GM18502 (cell line): Measurements from ENCODE around the gene HSPA9.

Experiments
- ATAC-seq: cut with Tn5 transposase; IDR thresholded peaks from one replicate; pipeline ENCODE4 v1.9.1; 2021; ENCODE audit warnings: mild to moderate bottlenecking; ENCODE audit not compliant: unreplicated experiment, poor library complexity

Gene HSPA9

DNA sequence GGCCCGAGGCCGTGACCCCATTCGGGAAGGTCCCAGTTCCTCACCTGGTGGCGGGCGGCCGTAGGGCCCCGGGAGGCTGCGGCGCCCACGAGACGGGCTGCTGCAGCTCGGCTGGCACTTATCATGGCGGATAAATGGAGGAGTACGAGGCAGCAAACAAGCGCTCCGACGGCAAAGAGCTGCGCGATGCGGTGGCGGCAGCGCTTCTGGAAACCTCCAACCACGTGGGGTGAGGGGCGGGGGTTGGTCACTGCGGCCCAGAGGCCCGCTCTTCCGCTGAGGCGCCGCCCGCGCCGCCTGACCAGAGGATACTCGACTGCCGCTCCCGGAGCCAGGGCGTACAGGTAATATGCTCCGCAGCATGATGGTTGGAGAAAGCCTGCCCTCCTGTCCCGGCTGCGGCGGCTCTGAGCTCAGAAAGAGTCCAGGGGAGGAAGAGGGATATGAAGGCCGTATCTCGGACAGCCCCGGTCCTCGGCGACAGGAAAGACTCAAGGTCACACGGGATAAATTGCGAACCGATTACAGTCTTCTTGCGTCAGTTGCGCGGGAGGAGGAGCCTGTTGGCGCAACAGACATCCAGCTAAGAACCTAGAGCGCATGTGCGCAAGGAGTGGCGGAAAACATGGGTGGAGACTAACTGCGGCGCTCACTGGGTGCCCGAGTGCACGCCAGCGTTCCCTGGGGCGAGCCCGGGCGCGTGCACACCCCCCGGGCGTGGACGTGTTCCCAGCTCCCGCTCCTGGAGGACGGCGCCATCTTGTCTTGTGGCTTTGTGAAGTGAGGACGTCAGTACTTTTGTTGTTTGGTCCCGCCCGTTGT is at the start of gene HSPA9:
TSS of gene HSPA9 (minus strand) at position 208 of the 822 bp plus-strand sequence. CDS start at position 125, 83 bp downstream.
- ATAC-seq, result peak; percentile 84

DNA sequence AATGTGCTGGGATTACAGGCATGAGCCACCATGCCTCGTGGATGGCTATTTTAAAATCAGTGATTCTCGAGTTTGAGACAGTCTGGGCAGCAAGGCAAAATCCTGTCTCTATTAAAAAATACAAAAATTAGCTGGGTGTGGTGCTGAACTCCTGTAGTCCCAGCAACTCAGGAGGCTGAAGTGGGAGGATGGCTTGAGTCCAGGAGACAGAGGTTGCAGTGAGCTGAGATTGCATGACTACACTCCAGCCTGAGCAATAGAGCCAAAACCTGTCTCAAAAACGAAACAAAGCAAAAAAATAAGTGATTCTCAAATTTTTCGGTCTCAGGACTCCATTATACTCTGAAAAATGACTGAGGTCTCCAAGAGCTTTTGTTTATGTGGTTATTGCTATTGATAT is 47.9 kb upstream of the HSPA9 start:
- ATAC-seq, result no peak

DNA sequence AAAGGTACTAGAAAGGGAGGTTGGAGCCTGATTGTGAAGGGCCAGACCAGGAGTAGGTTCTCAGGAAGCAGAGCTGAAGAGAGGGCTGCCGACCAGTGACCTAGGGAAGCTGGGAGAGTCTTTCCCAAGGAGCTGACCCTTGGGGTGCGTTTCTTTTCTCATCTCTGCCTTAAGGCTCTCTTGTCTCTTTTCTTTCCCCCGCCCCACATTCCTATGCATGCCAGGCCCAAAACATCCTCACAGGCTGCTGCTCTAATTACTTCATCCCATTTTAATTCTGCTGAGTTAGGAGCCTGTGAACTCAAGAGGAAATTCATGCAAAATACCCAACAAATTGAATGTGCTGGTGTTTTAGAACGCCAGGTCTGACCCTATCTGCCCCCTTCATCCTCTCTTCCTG is 46.9 kb upstream of the HSPA9 start:
- no peak for ATAC-seq

DNA sequence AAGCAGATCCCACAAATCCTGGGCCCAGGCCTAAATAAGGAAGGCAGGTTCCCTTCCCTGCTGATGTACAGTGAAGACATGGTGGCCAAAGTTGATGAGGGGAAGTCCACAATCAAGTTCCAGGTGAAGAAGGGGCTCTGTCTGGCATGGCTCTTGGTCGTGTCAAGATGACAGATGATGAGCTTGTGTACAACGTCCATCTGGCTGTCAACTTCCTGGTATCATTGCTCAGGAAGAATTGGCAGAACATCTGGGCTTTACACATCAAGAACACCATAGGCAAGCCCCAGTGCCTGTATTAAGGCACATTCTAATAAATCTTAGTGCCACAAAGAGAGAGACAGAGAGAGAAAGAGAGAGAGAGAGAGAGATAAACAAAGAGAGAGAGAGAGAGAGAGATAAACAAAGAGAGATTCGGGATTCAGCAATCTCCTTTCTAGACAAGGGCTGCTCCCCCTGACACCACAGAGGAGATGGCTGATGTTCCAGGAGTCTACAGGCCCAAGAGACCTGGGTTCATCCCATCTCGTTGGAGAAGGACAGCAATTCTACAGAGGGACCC is 45.5 kb upstream of the HSPA9 start:
- no peak for ATAC-seq

DNA sequence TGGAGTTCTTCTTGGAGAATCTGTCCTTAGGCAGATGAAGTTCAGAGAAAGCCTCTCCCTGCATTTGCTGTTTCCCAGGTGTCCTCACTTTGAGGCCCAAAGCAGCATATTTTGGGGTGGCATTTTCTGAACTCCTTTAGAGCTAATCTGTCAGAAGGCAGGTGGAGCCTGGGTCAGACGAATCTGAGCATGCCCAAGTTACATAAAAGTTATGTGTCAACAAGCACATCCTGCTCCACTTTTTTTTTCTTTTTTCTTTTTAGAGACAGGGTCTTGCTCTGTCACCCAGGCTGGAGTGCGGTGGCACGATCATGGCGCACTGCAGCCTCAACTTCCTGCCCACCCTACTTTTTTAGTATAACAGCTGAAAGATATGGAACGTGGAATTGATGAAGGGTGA is 41.3 kb upstream of the HSPA9 start:
- no peak for ATAC-seq

DNA sequence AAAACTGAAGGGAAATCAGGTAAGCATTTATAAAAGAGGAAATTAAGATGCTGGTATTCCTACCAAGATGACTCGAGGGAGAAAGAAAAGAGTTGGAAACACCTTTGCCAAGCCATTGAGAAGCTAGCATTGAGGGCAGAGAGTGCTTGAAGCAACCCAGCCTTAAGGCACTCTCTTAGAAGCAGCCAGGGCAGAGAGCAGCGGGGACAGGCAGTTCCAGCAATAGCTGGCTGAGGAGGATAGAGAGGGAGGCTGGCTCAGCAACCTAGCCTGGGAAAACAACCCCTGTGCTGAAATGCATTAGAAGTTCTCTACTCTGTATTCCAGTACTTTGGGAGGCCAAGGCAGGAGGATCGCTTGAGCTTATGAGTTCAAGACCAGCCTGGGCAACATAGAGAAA is 40.3 kb upstream of the HSPA9 start:
- no peak for ATAC-seq

DNA sequence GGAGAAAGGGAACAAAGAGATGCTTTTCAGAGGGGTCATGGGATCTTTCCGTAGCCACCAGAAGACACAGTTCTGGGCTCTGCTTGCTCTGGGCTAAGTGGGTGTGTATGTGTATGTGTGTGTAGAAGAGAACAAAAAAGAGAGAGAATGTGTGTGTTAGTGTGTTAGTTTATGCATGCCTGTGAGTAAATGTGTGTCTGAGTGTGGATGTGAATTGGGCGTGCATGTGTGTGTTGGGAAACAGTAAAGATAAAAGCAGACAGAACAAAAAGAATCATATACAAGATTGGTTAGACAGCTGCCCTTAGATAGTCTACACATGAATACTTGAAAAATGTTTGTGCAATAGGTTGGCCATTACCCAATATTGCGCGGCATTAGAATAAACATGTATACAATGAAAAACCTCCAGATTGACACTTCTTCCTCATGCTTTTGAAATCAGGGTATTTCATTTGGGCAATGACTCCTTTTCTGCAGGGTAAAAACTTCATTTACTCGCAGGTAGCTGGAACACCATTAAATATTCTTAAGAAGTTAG is 36.5 kb upstream of the HSPA9 start:
- no peak for ATAC-seq

DNA sequence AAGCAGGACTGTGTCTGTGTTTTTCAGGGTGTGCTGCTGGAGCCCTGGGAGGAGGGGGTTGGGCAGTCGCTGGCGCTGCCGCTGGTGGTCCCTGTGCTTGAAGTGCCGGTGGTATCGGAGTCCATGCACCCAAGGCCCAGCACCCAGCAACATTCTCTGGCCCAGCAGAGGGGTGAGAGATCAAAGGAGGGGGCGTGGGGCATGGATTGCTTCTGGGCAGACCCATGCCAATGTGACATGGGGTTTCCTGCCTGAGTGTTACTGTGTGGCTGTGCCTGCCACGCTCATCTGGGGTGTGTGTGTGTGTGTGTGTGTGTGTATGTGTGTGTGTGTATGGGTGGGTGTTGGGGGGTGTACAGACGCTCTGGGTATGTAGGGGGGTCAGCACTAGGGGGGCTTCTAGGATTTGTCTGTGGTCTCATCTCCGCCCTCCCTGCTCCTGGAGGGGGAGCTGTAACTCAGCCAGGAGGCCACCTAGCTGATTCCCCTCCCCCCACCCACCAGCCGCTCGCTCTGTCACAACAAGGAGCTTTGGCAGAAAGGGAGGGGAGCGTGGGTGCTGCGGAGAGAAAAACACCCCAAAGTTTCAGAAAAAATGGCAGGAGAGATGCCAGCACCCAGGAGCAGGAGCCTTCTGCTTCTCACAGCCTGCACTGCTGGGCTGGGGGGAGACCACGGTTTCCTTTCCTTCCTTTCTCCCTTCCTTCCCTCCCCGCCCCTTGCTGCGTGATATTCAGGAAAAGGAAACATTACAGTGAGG is 35.9 kb upstream of the HSPA9 start:
- ATAC-seq, result no peak

DNA sequence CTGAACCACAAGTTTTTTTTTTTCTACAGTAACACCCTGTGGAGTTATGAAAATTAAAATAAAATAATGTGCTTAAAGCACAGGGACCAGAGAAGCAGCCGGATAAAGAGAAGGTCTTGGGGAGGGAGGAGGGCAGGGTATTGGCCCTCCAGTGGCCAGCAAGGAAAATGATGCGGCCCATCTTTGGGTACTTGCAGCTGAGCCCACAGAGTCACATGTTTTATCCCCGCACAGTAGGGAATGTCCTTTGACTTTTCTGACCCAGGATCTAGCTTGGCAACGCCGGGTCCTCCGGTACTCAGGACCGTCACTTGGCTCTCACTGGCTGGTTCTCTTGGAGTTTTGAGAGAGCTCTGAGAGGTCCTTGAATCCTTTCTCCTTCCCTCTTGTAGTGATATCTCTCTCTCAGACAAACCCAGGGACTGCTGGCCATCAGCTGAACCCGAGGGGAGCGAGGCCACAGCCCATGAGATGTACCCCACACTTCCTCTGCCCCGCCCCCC is 35.3 kb upstream of the HSPA9 start:
- ATAC-seq, result no peak

DNA sequence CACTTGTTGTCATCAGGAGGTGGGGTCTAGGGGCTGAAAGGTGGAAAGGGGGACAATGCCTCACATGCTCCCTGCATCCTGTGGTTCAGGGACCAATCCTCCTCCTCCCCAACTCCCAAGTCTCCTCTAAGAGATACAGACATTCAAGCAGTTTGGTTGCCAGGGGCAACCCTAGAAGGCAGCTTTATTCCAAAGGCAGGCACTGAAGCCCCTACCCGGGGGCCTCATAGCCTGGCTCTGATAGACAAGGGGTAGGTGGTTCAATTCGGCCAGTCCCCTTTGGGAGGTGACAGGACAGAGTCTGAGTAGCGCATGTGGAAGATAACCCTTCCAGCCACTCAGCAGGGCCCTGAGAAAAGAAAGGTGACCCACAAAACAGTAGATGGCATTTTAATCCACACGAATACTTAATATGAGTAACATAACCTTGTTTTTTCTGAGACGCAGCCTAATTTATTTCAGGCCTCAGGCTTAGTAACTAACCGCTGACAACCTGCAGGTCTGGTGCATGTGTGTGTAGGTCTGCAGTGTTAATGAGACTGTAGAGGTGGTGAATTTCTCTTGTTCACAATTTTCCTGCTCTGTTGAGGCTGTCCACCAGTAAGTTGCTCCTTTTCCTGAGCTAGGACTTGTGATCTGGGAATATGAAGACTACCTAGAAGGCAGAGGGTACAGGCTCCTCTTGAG is 31.3 kb upstream of the HSPA9 start:
- ATAC-seq, result no peak

DNA sequence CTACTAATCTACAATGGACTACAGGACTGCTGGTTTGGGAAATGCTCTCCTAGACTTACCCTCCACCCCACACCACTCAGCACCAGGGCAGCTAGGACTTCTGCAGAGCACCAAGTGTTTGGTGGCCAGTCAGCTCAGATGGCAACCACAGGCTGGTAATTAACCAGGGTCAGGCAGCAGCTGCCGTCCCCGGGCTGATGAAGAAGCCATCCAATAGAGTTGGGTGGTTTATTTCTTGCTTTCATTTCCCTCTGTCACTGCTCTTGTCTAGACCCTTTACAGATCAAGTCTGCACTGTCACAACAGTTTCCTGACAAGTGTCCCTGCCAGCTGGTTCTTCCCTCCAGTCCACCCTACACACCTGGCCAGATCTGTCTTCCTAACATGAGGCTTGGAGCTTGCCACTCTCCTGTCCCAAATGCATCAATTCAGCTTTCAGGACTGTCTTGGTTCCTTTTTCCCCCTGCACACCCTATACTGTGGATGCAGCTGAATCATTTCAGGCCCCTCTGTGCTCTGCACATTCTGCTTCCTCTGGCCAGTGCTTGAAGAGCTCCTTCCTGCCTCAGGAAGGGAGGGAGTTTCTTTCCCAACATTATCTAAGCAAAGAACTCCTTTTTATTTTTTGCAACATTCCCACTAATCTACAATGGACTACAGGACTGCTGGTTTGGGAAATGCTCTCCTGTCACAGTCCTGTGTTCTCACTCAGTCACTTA is 30.2 kb upstream of the HSPA9 start:
- peak; percentile 66 for ATAC-seq

DNA sequence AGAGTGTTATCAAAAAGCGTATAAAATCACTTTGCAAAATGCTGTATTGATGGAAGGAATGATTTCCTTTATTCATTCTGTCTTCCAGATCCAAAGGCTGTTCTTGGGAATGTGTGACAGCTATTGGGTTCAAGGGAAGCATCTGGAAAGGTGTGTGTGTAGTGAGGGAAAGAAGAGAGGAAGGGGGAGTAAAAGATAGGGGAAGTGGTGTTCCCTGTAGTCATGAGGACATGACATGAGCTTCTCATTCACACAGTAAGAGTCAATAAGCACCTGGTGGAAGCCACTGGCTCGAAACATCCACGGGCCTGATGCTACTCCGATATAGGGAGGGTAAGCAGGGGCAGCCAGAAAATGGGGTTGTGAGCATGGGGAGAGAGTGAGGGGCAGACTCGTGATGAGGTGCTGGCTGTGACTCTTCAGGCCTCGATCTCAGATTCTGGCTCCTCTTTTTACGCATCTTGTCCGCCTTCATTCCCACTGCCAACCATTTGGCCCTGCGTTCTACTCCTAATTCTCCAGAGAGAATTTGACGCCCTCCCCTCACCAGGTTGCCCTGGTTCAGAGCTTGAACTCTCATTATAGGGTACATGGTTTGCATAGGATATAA is 29.1 kb upstream of the HSPA9 start:
- ATAC-seq, result no peak

DNA sequence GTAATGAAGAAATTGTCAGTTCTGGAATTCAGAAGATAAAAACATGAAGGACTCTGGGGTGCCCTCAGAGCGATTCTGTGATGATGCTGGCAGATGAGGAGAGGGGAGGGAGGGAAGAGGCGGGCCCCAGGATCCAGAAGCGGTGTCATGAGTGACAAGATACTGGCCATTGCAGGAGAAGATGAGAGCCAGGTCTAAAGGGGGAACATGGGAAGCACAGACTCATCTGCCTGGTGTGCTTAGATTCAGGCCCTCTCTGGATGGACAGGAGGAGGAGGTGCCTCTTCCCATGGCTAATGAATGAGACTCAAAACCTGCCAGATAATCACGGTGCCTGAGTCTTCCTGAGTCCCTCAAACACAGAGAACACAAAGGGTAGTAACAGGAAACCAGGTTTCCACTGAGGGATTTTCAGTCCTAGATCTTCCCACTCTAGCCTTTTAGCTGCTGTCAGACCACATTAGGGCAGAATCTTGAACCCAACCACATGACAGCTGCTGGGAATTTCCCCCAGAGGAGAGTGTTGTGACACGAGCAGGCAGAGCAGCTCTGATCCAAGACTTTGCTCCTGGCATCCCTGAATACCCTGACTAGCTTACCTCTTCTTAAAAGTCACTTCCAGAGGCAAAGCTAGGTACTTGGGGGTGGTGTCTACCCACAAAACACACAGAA is 28.2 kb upstream of the HSPA9 start:
- peak; percentile 71 for ATAC-seq

DNA sequence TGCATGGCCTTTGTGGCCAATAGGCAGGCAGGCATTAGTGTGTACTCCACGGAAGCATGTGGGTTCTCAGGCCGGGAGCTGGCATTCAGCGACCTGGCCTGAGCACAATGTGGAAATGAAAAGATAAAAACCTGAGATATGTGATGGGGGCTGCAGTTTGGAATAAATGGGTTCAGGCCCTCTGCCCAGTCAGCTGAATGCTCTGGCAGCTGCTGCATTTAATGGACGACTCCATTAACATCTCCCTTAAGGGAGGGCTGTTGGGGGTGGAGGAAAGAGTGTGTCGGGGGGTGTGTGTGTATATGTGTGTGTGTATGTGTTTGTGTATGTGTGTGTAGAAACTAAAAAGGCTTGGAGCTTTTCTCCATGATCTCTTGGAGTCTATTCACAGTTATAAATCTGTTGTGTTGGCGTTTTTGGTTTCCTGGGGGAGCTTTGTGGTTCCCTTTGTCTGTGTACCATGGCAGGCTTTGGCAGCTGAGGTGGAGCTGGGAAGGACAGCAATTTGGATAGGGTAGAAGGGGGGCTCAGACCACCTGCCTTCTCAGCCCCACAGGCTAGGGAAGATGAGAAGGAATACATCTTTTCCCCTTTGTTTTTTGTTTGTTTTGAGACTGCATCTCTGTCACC is 27.3 kb upstream of the HSPA9 start:
- ATAC-seq, result no peak

DNA sequence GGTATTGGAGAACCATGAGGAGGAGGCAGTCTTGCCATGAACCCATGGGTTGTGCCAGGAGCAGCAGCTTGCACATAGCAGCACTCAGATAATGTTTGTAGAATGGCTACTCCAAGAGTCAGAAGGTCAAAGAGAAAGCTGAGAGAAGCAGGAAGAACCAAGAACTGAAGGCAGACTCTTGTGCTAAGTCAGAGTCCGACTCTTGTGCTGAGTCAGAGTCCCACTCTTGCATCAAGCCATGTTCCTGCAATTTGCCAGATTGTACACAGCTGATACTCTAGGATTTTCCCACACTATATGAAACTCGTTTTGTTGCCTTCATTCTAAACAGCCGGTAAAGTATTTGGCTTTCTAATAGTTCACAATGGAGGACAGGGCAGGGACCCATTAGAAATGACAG is 26.2 kb upstream of the HSPA9 start:
- no peak for ATAC-seq

DNA sequence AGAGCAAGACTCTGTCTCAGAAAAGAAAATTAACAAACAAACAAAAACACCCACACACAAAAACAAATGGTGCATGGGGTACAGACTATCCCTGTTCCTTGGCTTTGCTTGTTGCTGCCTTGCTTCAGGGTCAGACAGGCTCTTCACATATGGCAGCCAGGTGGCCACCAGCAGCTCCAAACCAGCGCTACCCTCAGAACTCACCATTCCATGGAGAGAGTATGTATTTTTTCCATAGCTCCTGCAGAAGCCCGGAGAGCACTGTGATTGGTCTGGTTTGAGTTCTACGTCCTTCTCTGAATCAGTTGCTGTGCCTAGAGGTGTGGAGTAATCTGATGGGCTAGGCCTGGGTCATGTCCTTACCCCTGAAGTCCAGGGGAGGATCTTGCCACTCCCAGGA is 25.2 kb upstream of the HSPA9 start:
- ATAC-seq, result no peak

DNA sequence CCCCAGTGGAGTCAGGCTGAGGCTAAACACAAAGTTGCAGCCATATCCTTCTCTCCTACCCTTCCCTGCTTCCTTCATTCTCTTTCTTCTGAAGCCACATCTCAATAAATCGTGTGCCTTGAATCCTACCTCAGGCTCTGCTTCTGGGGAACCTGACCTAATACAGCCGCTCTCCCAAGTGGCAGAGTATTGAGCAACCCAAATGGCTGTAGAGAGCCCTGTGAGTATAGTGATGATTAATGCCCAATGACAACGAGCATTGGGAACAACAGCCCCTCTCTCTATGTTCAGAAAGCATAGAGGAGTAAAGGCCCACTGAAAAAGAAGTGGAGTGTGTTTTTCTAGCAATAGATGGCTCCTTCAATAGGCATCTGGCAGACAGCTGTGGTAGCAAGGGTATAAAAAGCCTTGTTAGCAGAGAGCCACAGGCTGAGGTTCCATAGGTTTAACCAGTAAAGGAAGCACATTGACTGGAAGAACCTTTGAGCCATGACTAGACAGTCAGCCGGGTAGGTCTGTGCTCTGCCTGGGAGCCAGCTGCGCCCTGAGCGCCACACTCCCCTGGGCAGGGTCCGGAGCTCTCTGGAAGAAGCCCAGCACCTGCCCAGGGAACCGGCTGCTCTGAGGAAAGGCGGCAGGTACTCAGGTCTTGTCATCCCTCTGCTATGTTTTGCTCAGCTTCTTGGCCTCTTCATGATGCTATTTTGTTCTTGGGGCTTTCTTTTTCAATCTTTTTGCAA is 22.6 kb upstream of the HSPA9 start:
- ATAC-seq, result no peak
